ENCODE data around the gene CSPG4.

The CSPG4 gene

DNA sequence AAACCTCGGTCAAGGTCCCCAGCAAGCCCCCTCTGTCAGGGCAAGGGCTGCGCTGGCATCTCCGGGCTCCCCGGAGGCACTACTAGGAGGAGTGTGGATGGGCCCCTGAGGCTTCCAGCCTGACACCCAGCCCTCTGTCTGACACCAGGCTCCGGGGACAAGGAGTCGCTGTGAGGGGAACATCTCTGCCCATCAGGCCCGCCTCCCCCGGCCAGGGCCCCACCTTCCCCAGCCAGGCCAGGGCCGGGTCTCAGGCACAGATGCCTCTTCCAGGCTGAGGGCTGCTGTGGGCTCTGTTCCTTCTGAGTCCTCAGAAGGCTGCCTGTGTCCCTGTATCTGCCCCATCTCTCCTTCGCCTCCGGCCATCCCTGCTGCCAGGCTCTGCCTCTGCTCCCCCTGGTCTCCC lies 15.8 kb downstream of the CSPG4 start:
- H3K9ac ChIP-seq, result no peak overlapping the region
- H2AFZ ChIP-seq (ENCODE audit: low read depth), result no peak overlapping the region
- no peaks in the 10 kb centered on the region for H4K20me1 ChIP-seq (ENCODE audit: insufficient read depth)
- TF ChIP-seq, protein P1, sequence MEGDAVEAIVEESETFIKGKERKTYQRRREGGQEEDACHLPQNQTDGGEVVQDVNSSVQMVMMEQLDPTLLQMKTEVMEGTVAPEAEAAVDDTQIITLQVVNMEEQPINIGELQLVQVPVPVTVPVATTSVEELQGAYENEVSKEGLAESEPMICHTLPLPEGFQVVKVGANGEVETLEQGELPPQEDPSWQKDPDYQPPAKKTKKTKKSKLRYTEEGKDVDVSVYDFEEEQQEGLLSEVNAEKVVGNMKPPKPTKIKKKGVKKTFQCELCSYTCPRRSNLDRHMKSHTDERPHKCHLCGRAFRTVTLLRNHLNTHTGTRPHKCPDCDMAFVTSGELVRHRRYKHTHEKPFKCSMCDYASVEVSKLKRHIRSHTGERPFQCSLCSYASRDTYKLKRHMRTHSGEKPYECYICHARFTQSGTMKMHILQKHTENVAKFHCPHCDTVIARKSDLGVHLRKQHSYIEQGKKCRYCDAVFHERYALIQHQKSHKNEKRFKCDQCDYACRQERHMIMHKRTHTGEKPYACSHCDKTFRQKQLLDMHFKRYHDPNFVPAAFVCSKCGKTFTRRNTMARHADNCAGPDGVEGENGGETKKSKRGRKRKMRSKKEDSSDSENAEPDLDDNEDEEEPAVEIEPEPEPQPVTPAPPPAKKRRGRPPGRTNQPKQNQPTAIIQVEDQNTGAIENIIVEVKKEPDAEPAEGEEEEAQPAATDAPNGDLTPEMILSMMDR (conservative IDR thresholded peaks at IDR 0.05; ENCODE audit: low read depth, low read length), result no peak
- H3K4me1 ChIP-seq (ENCODE audit: low read depth, poor library complexity, severe bottlenecking), result no peaks in the 10 kb centered on the region
- H3K4me3 ChIP-seq (IDR thresholded peaks at IDR 0.05; ENCODE audit: insufficient read depth, low read depth, low read length), result no peak overlapping the region
- H3K27ac ChIP-seq, result no peak overlapping the region
- no peak overlapping the region for H3K4me2 ChIP-seq
- H3K36me3 ChIP-seq (ENCODE audit: insufficient read depth), result no peaks in the 10 kb centered on the region
- H3K79me2 ChIP-seq (ENCODE audit: insufficient read depth, low read depth), result no peaks in the 10 kb centered on the region
- no peaks in the 10 kb centered on the region for H3K27me3 ChIP-seq (ENCODE audit: insufficient read depth, low read depth)

DNA sequence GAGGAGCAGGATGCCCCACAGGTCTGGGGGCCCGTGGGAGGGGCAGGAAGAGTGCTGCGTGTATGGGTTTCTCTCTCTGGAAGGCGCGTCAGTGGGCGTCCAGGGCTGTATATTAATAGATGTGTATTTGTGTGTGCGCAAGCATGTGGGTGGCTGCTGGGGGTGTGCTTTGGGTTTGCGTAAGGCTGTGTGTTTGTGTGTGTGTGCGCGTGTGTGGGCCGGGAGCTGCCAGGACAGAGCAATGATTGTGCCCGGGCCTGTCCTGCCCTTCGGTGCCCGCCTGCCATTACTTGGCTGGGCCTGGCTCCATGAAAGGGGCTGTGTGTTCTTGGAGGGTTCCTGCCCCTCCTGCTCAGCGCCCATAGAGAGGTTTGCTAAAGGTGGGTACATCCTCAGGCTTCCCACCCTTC lies 16.3 kb downstream of the CSPG4 start:
- no peak overlapping the region for H3K27ac ChIP-seq
- no peaks in the 10 kb centered on the region for H3K36me3 ChIP-seq (ENCODE audit: insufficient read depth)
- no peak overlapping the region for H2AFZ ChIP-seq (ENCODE audit: low read depth)
- no peak overlapping the region for H3K4me2 ChIP-seq
- no peak overlapping the region for H3K4me3 ChIP-seq (IDR thresholded peaks at IDR 0.05; ENCODE audit: insufficient read depth, low read depth, low read length)
- H4K20me1 ChIP-seq (ENCODE audit: insufficient read depth), result no peaks in the 10 kb centered on the region
- H3K9ac ChIP-seq, result no peak overlapping the region
- TF ChIP-seq, protein P1 (conservative IDR thresholded peaks at IDR 0.05; ENCODE audit: low read depth, low read length), result no peak
- no peaks in the 10 kb centered on the region for H3K79me2 ChIP-seq (ENCODE audit: insufficient read depth, low read depth)
- H3K27me3 ChIP-seq (ENCODE audit: insufficient read depth, low read depth), result no peaks in the 10 kb centered on the region
- no peaks in the 10 kb centered on the region for H3K4me1 ChIP-seq (ENCODE audit: low read depth, poor library complexity, severe bottlenecking)

DNA sequence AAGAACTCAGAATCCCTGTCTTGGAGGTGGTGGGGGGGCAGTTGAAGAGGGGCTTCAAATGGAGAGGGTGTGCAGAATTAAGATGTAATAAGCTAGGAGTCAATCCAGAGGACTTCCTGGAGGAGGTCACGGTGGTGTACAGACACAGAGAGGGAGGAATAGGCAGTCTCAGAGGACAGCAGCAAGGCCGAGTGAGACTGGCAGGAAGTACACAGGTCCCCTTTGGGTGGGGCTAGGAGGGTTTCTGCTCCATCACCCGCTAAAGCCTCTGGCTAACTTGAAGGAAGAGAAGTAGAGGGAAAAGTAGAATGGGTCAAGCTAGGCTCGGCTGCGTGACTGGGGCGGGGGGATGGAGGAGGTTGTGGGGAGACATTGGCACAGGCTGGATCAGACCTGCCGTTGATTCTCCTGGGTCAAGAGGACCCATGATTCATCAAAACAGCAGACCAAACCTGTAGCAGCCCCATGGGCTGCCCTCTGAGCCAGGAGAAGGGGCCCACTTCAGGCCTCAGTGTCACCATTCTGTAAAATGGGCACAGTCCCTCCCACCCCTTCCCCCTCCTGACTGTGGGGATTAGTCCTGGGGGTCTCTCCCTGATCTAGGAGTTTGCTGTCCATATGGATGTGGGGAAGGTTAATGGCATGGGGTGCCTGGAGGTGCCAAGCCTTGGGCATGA lies 16.9 kb downstream of the CSPG4 start:
- H3K4me2 ChIP-seq, result no peak overlapping the region
- no peak overlapping the region for H3K4me3 ChIP-seq (IDR thresholded peaks at IDR 0.05; ENCODE audit: insufficient read depth, low read depth, low read length)
- TF ChIP-seq, protein P1 (conservative IDR thresholded peaks at IDR 0.05; ENCODE audit: low read depth, low read length), result no peak
- H3K9ac ChIP-seq, result no peak overlapping the region
- H4K20me1 ChIP-seq (ENCODE audit: insufficient read depth), result no peaks in the 10 kb centered on the region
- no peaks in the 10 kb centered on the region for H3K79me2 ChIP-seq (ENCODE audit: insufficient read depth, low read depth)
- no peaks in the 10 kb centered on the region for H3K4me1 ChIP-seq (ENCODE audit: low read depth, poor library complexity, severe bottlenecking)
- no peaks in the 10 kb centered on the region; the same call in 1 of the 2 replicates for H3K27me3 ChIP-seq (ENCODE audit: insufficient read depth, low read depth)
- no peak overlapping the region for H2AFZ ChIP-seq (ENCODE audit: low read depth)
- H3K36me3 ChIP-seq (ENCODE audit: insufficient read depth), result no peaks in the 10 kb centered on the region
- no peak overlapping the region for H3K27ac ChIP-seq

DNA sequence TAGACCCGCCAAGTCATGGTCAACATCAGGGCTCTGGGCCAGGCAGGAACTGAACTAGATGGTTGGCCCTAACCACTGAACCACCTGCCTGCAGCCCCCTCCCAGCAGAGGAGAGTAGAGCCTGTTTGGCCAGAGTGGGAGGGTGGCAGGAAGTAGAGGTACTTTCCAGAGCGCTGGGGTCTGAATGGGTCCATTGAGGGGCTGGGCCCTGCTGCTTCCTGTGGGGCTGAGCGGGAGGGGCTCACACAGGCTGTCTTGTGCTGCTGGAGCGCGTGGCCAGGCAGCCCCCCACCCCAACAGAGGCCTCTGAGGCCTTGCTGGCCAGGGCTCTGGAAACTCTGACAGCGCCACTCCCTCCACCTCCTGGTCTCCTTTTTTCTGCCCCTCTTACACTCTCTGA lies 17.4 kb downstream of the CSPG4 start:
- H2AFZ ChIP-seq (ENCODE audit: low read depth), result no peak overlapping the region
- TF ChIP-seq, protein P1 (conservative IDR thresholded peaks at IDR 0.05; ENCODE audit: low read depth, low read length), result no peak
- H3K9ac ChIP-seq, result no peak overlapping the region
- no peaks in the 10 kb centered on the region for H3K36me3 ChIP-seq (ENCODE audit: insufficient read depth)
- no peaks in the 10 kb centered on the region for H3K4me1 ChIP-seq (ENCODE audit: low read depth, poor library complexity, severe bottlenecking)
- no peak overlapping the region for H3K4me3 ChIP-seq (IDR thresholded peaks at IDR 0.05; ENCODE audit: insufficient read depth, low read depth, low read length)
- no peak overlapping the region for H3K4me2 ChIP-seq
- no peaks in the 10 kb centered on the region for H3K79me2 ChIP-seq (ENCODE audit: insufficient read depth, low read depth)
- H3K27me3 ChIP-seq (ENCODE audit: insufficient read depth, low read depth), result no peaks in the 10 kb centered on the region; the same call in 1 of the 2 replicates
- H3K27ac ChIP-seq, result no peak overlapping the region
- H4K20me1 ChIP-seq (ENCODE audit: insufficient read depth), result no peaks in the 10 kb centered on the region

Measured in KMS-11 (cell line).